ENCODE measurements around the gene EXOG. TPM values are rescaled to one million over a fixed set of nuclear protein-coding genes. Genes with fewer than 3 reads are reported as not detected.

The EXOG gene
- total RNA-seq, 2 donors from 2014 or later = 6.1 to 12.0 TPM

DNA sequence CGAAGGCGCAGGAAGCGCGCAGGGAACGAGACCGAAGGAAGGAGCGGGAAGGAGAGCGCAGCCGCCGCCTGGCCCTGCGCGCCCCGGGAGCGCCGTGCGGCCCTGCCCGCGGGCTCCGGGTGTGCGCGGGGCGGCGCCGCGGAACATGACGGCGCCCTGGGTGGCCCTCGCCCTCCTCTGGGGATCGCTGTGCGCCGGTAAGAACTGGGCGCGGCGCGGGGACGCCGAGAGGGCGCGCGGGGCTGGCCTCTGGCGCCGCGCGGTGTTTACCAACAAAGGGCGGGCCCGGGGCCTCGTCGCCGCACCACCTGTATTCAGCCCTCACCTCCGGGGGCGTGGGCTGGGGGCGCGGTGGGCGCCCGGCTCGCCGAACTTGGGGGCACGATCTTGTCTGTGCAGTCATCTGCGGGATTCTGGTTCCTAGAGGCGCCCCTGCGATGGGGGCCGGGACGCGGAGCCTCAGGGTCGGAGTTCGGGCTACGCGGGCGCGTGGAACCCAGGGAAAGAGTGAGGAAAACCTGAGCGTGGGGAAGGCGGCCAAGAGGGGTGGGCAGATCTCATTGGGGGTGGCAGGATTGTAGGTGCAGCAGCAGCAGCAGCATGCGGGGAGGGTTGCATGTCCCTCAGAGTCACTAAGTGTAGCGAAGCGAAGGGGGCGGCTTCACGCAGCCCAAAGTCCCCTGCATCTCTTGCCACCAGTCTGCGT is 41.8 kb upstream of the EXOG start:
- intact Hi-C loops (cut with DNase I) = no loop called here
- Histone ChIP-seq H3K4me1 (peaks cover 10% of the 10 kb centered on the region), H3K27ac (peak overlapping the region; percentile 86), H3K27me3 (no peaks in the 10 kb centered on the region), H3K4me3 (peak overlapping the region; percentile 72), H3K9ac (ENCODE audit: low read depth in 2 of 2, low read length in 2 of 2) (peak overlapping the region; percentile 76 to 80), H3K36me3 (no peaks in the 10 kb centered on the region), H3K9me3 (no peaks in the 10 kb centered on the region)
- peak; percentile 69 for DNase-seq
- TF ChIP-seq, protein P1, sequence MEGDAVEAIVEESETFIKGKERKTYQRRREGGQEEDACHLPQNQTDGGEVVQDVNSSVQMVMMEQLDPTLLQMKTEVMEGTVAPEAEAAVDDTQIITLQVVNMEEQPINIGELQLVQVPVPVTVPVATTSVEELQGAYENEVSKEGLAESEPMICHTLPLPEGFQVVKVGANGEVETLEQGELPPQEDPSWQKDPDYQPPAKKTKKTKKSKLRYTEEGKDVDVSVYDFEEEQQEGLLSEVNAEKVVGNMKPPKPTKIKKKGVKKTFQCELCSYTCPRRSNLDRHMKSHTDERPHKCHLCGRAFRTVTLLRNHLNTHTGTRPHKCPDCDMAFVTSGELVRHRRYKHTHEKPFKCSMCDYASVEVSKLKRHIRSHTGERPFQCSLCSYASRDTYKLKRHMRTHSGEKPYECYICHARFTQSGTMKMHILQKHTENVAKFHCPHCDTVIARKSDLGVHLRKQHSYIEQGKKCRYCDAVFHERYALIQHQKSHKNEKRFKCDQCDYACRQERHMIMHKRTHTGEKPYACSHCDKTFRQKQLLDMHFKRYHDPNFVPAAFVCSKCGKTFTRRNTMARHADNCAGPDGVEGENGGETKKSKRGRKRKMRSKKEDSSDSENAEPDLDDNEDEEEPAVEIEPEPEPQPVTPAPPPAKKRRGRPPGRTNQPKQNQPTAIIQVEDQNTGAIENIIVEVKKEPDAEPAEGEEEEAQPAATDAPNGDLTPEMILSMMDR (IDR thresholded peaks at IDR 0.05) = no peak

DNA sequence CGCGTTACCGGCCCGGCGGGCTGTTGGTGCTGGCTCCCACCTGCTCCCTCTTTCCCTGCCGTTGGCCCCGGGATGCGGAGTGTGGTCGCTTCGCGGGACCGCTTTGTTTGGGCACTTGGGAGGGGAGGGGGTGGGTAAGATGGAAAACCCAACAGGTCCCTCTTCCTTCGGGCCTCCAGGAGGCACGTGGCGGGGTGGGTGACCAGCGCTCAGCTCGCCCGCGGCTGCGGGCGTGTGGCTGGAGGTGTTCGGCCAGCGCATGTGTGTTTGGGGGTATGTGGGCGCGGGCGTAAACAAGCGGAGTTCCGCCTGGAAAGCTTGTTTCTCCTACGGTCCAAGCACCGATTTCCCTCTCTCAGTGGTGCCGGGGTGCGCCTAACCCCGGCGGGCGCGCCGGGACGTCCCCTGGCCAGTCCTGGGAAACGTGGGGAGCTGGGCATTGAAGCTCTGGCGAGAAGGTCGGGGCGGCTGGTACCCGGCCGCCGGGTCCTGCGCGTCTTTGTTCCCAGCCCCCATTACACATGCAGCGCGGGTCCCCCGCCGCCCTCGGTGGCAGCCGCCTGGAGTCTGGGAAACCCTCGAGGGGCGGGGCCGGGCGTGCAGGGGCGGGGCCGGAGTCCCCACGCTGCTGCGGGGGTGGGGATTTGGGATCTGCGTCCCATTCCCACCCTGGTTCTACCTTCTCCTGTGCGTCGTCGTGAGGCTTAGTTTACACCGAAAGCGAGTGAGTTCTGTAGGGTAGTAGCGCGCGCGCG is 41.1 kb upstream of the EXOG start:
- Histone ChIP-seq H3K4me3 (peak overlapping the region; percentile 72), H3K27ac (peak overlapping the region; percentile 86), H3K9ac (ENCODE audit: low read depth in 2 of 2, low read length in 2 of 2) (peak overlapping the region; percentile 76 to 80), H3K9me3 (no peaks in the 10 kb centered on the region), H3K4me1 (peaks cover 10% of the 10 kb centered on the region), H3K27me3 (no peaks in the 10 kb centered on the region), H3K36me3 (no peaks in the 10 kb centered on the region)
- intact Hi-C loops (cut with DNase I) = no loop called here
- TF ChIP-seq, protein P1 (IDR thresholded peaks at IDR 0.05) = no peak
- peak; percentile 92 for DNase-seq

DNA sequence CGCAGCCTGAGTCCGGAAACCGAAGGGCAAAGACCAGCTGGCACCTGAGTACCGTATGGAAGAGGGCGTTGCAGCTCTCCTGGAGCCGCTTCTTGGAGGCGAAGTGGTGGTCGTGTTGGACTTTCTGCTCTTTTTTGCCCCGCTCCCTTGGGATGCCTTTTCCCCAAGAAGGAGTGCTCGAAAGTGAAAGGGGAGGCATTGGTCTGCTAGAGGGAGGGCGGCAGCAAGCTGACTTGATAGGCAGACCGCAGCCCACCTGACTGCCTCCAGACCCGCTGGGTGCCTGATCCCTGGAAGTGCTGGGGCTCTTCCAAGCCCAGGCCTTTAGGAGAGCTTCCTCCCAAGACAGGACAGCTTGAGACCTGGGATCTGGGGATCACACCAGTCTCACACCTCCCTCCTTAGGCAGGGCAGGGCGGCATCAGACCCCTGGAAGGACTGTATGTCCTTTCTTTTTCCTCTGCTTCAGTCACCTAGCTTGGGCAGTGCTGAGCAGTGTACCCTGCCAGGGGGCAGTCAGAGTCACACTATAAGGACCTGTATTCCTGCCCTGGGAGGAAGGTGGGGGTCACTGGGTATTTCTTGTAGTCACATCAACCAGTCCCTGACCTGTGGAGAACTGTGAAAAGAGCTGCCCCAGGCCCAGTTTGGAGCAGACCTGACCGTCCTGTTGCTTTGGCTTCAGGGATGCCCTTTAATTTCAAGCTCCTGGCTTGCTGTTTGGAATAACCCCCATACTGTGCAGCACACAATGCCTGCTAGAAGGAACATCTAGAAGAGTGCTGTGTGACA is 40.3 kb upstream of the EXOG start:
- TF ChIP-seq, protein P1 (IDR thresholded peaks at IDR 0.05) = no peak
- peak overlapping the region; percentile 86 for H3K27ac ChIP-seq
- no peak for DNase-seq
- no peaks in the 10 kb centered on the region for H3K9me3 ChIP-seq
- no peaks in the 10 kb centered on the region for H3K27me3 ChIP-seq
- H3K36me3 ChIP-seq = no peaks in the 10 kb centered on the region
- peak overlapping the region; percentile 53 to 76 for H3K9ac ChIP-seq (ENCODE audit: low read depth in 2 of 2, low read length in 2 of 2)
- intact Hi-C loops (cut with DNase I) = no loop called here
- H3K4me3 ChIP-seq = peak overlapping the region; percentile 72
- peaks cover 10% of the 10 kb centered on the region for H3K4me1 ChIP-seq

DNA sequence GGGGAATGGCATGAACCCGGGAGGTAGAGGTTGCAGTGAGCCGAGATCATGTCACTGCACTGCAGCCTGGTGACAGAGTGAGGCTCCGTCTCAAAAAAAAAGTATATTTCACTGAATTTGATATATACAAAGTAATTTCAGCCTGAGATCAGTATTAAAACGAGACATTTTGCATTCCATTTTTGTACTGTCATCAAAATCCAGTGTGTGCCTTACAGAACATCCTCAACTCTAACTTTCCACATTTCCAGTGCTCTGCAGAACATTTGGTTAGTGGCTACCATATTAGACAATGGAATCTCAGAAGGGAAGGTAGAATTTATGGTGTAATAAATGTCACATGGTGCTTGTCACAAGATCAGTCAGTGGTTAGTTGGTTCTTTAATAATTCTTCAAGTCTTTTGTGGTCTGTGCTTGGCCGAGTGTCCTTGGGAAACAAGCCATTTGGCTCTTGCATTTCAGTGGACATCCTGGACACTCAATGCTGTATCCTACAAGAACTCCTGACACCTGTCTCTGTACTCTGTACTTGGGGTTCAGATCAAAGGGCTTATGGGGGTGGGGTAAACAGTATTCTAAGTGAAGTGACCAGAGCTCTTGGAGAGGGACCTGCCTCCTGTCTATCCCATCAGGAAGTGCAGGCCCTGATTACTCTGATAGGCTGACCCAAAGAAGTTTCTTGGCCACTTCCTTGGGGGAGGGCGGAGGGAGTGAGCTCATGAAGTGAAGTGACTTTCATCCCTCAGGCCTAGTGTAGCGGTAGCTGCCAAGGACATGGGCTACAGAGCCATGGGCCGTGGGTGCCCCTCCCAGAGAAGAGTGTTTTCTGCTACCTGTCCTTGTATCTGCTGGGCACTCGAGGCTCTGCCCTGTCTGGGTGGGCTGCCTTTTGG is 38.8 kb upstream of the EXOG start:
- Histone ChIP-seq H3K27me3 (no peaks in the 10 kb centered on the region), H3K4me1 (peaks cover 10% of the 10 kb centered on the region), H3K27ac (no peak overlapping the region), H3K9me3 (no peaks in the 10 kb centered on the region), H3K4me3 (no peak overlapping the region), H3K9ac (ENCODE audit: low read depth in 2 of 2, low read length in 2 of 2) (no peak overlapping the region), H3K36me3 (no peaks in the 10 kb centered on the region)
- intact Hi-C loops (cut with DNase I) = no loop called here
- TF ChIP-seq, protein P1 (IDR thresholded peaks at IDR 0.05) = no peak
- no peak for DNase-seq
